Endothelial cell (in vitro differentiated cells): ENCODE measurements around the gene LILRB2. TPM values are rescaled to one million over a fixed set of nuclear protein-coding genes. Genes with fewer than 3 reads are reported as not detected.

Source experiments
- DNase-seq: peaks from one replicate; pipeline ENCODE4 v3.0.0; 2021; ENCODE audit warnings: low spot score
- H3K27ac Mint-ChIP-seq: one replicate; pipeline ENCODE4 v1.8.0; 2021; ENCODE audit warnings: mixed read lengths, inconsistent platforms; ENCODE audit not compliant: unreplicated experiment
- H3K27me3 Mint-ChIP-seq: one replicate; pipeline ENCODE4 v1.8.0; 2021; ENCODE audit warnings: mild to moderate bottlenecking, moderate library complexity, mixed read lengths, inconsistent platforms; ENCODE audit not compliant: unreplicated experiment
- H3K36me3 Mint-ChIP-seq: one replicate; pipeline ENCODE4 v1.8.0; 2021; ENCODE audit warnings: mild to moderate bottlenecking, low read depth, mixed read lengths, inconsistent platforms; ENCODE audit not compliant: unreplicated experiment
- H3K4me1 Mint-ChIP-seq: one replicate; pipeline ENCODE4 v1.8.0; 2021; ENCODE audit warnings: mild to moderate bottlenecking, mixed read lengths, inconsistent platforms; ENCODE audit not compliant: unreplicated experiment
- H3K4me3 Mint-ChIP-seq: one replicate; pipeline ENCODE4 v1.8.0; 2021; ENCODE audit warnings: mild to moderate bottlenecking, mixed read lengths, inconsistent platforms; ENCODE audit not compliant: unreplicated experiment
- H3K9me3 Mint-ChIP-seq: one replicate; pipeline ENCODE4 v1.8.0; 2021; ENCODE audit warnings: mixed read lengths, inconsistent platforms; ENCODE audit not compliant: unreplicated experiment
- total RNA-seq: library from RNA; stranded (reverse); fragmentation: NEBNext Ultra II Directional; extraction: Animal tissue kit (Norgen Biotek cat#: 25700); gene quantifications from one replicate; pipeline ENCODE4 v1.2.1, GENCODE V29; 2021; ENCODE audit not compliant: unreplicated experiment
- TF ChIP-seq, protein P1 (sequence below): fragments of 200-600 bp; sonication (generic); IDR thresholded peaks from one replicate; pipeline ENCODE4 v1.5.0; 2021; ENCODE audit warnings: antibody characterized with exemption; ENCODE audit not compliant: unreplicated experiment

The LILRB2 gene
- total RNA-seq, 1 donor from 2014 or later = not detected

GRCh38 chr19:54305141-54305540 is 24.2 kb upstream of the LILRB2 start:
- H3K36me3 Mint-ChIP-seq = no peaks in the 10 kb centered on the region
- H3K4me3 Mint-ChIP-seq = no peak overlapping the region
- no peak for DNase-seq
- TF ChIP-seq, protein P1, sequence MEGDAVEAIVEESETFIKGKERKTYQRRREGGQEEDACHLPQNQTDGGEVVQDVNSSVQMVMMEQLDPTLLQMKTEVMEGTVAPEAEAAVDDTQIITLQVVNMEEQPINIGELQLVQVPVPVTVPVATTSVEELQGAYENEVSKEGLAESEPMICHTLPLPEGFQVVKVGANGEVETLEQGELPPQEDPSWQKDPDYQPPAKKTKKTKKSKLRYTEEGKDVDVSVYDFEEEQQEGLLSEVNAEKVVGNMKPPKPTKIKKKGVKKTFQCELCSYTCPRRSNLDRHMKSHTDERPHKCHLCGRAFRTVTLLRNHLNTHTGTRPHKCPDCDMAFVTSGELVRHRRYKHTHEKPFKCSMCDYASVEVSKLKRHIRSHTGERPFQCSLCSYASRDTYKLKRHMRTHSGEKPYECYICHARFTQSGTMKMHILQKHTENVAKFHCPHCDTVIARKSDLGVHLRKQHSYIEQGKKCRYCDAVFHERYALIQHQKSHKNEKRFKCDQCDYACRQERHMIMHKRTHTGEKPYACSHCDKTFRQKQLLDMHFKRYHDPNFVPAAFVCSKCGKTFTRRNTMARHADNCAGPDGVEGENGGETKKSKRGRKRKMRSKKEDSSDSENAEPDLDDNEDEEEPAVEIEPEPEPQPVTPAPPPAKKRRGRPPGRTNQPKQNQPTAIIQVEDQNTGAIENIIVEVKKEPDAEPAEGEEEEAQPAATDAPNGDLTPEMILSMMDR = no peak
- H3K27ac Mint-ChIP-seq = no peak overlapping the region
- H3K9me3 Mint-ChIP-seq = no peaks in the 10 kb centered on the region
- H3K4me1 Mint-ChIP-seq = no peaks in the 10 kb centered on the region
- peaks cover 3% of the 10 kb centered on the region for H3K27me3 Mint-ChIP-seq

- no peak overlapping the region for H3K27ac Mint-ChIP-seq
Observed at GRCh38 chr19:54302257-54302656, 21.3 kb upstream of the LILRB2 start.

DNA sequence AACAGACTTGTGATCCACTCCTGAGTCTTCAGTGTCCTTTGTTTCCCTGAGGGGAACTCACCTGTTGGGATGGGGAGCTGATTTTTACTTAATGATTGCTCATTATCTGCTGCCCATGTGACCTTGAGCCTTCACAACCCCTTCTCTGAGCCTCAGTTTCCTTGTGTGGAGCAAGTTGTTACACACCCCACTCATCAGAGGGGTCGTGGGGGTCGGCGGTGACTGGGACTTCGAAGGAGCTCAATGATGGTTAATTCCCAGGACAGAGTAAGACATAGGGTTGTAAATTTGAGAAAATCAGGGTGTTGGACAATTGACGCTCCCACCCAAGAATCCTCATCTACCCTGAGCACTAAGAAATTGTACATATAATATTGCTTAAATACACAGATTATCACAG is 18.6 kb upstream of the LILRB2 start:
- Mint-ChIP-seq H3K4me3 (no peak overlapping the region), H3K9me3 (no peaks in the 10 kb centered on the region), H3K4me1 (no peaks in the 10 kb centered on the region), H3K27me3 (peaks cover 3% of the 10 kb centered on the region), H3K27ac (no peak overlapping the region), H3K36me3 (no peaks in the 10 kb centered on the region)
- no peak for DNase-seq
- TF ChIP-seq, protein P1 = no peak

More at GRCh38 chr19:54302257-54302656, 21.3 kb upstream of the LILRB2 start:
- Mint-ChIP-seq H3K4me1 (no peaks in the 10 kb centered on the region), H3K27me3 (peaks cover 6% of the 10 kb centered on the region), H3K4me3 (no peak overlapping the region), H3K36me3 (no peaks in the 10 kb centered on the region), H3K9me3 (no peaks in the 10 kb centered on the region)
- no peak for DNase-seq
- TF ChIP-seq, protein P1 = no peak

DNA sequence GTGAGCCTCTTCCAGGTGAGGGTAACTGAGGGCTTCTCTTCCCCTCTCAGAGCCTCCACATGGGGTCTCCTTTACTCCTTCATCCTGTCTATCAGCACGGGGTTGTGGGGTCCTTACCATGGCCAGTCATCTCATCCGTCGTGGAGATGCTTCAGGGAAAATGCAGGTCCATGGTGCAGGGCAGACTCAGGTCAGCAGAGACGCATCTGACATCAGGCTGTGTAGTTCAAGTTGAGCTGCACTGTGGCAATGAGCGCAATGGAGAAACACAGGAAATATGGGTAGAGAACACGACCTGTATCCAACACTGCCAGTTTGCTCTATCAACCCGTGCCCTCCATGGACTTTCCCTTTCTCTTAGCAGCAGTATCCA is 18.2 kb upstream of the LILRB2 start:
- no peaks in the 10 kb centered on the region for H3K36me3 Mint-ChIP-seq
- no peak overlapping the region for H3K4me3 Mint-ChIP-seq
- H3K4me1 Mint-ChIP-seq = no peaks in the 10 kb centered on the region
- DNase-seq = no peak
- H3K27me3 Mint-ChIP-seq = peaks cover 3% of the 10 kb centered on the region
- no peaks in the 10 kb centered on the region for H3K9me3 Mint-ChIP-seq
- no peak overlapping the region for H3K27ac Mint-ChIP-seq
- TF ChIP-seq, protein P1 = no peak

GRCh38 chr19:54298357-54299125 is 17.6 kb upstream of the LILRB2 start:
- Mint-ChIP-seq H3K4me3 (no peak overlapping the region), H3K27me3 (peaks cover 3% of the 10 kb centered on the region), H3K27ac (no peak overlapping the region), H3K9me3 (no peaks in the 10 kb centered on the region), H3K4me1 (no peaks in the 10 kb centered on the region), H3K36me3 (no peaks in the 10 kb centered on the region)
- TF ChIP-seq, protein P1 = no peak
- no peak for DNase-seq
